NCI-H460 (cell line): ENCODE data around the gene RIIAD1. TPM values are rescaled to one million over a fixed set of nuclear protein-coding genes. Genes with fewer than 3 reads are reported as not detected.
A peak's percentile ranks its signal among the peaks of the same experiment; 100 is the strongest.
"Not testable (repeated sequence)": the region's sequence is repeated elsewhere in the genome, so short reads cannot be mapped to it uniquely, and the experiment has no call there.

ENCODE experiments used
- DNase-seq: peaks from one replicate; pipeline ENCODE4 v3.0.0-alpha.2; 2016; ENCODE audit warnings: low read depth; ENCODE audit errors: extremely low read depth
- polyA plus RNA-seq: library from polyadenylated mRNA; depleted of rRNA; stranded (reverse); fragments of >200 nt; gene quantifications from 2 replicates; pipeline ENCODE4 v1.2.3, GENCODE V29; 2014; cell fraction: nucleus; rRNA removed
- total RNA-seq: library from RNA; depleted of rRNA; stranded (reverse); fragments of >200 nt; shearing (Covaris generic); gene quantifications from 2 replicates; pipeline ENCODE4 v1.2.3, GENCODE V29; 2014; rRNA removed

The RIIAD1 gene, protein sequence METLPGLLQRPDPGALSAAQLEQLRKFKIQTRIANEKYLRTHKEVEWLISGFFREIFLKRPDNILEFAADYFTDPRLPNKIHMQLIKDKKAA
- not detected in 2 replicates for total RNA-seq
- polyA plus RNA-seq = not detected in 2 replicates

DNA sequence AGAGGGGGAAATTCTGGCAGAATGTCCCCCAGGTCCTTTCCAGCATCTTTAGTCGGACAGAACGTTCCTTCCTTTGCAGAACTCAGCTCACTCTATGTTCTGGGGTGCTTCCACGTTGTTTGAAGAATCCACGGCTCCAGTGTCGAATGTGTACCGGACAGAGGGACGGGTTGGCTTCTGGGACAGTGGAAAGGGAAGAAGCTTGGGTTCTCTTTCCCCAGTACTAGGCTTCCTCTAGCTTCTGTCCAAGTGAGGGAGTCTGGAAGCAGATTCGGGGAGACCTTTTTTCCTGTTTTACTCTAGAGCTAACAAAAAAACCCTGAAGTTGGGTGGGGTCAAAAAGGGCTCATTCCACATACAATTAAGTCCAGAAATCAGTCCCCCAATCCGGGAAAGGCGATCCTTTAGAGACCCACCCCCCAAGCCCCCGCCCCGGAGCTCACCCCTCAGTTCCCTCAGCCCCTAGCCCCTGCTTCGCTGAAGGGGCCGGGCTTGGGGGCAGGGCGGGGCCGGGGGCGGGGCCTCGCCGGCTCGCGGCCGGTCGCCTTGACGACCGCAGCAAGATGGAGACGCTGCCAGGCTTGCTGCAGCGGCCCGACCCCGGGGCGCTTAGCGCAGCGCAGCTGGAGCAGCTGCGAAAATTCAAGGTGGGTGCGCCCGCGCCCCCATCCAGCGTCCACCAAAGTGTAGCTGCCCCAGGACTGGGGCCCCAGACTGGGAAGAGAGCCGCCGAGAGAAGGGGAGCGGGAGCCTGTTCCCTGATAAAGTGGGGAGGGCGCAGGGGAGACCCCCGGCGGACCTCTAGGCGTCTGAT is at the start of gene RIIAD1:
RIIAD1 (plus strand) TSS at position 549 of the 814 bp plus-strand sequence; CDS start at position 564, 15 bp downstream.
- no peak for DNase-seq

DNA sequence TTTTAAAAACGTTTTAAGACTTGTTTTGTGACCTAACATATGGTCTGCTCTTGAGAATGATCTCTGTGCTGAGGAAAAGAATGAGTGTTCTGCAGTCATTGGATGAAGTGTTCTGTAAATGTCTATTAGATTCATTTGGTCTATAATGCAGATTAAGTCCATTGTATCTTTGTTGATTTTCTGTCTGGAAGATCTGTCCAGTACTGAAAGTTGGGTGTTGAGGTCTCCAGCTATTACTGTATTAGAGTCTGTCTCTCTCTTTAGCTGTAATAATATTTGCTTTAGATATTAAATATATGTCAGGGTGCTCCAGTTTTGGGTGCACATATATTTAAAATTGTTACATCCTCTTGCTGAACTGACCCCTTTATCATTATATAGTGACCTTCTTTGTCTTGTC is 47.9 kb upstream of the RIIAD1 start:
- no peak for DNase-seq

DNA sequence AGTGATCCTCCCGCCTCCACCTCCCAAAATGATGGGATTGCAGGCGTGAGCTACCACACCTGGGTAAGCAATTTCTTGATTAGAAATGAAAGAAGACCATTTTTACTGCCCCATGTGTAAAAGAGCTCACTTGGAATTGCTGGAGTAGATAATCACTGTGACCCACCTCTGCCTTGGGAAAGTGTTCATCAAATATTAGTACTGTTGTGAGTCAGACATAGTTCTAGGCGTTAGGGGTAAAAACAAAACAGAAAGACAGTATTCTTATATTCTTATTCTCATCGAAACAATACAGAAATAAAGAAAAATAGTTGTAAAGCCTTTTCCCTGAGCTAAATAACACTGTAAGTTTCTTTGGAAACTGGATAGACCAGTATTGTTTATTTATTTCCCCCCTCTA is 40.9 kb upstream of the RIIAD1 start:
- no peak for DNase-seq

DNA sequence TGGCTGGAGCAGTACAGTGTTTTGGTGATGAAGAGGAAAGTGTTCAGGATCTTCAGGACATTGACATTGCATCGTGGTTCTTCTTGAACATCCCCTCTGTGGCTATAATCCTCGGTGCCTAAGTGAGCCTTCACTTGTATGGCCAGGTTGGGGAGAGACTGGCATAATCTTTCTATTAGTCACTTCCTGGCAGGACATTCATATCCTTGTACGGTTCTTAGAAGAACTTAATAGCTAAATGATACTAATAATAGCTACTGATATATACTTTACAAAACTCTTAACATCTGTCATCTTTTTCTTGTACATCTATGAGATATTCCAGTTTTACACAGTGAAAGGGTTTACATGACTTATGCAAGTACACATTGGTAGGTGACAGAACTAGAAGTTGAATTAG is 40.5 kb upstream of the RIIAD1 start:
- DNase-seq = no peak

DNA sequence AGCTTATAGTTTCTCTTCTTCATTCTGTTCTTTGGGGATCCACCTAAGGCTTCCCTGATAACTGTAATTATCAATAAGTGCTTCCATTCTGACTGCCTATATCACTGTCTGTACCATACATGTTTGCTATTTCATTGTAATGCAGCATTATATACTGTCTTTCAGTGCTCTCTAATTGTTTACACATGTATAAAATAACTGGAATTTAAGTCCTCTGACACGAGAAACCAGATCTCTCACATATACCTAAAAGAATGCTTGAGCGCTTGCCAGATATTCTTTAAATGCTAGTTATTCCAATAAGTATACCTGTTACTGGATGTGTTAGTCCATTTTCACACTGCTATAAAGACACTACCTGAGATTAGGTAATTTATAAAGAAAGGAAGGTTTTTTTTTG is 39.4 kb upstream of the RIIAD1 start:
- DNase-seq = no peak

DNA sequence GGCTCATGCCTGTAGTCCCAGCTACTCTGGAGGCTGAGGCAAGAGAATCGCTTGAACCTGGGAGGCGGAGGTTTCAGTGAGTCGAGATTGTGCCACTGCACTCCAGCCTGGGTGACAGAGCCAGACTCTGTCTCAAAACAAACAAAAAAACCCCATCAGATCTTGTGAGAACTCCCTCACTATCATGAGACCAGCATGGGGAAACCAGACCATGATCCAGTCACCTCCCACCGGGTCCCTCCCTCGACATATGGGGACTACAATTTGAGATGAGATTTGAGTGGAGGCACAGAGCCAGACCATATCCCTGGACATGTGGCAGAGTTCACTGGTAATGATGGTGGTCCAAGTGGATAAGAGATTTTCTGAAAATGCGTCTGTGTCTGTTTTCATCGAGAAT is 38.4 kb upstream of the RIIAD1 start:
- not testable (repeated sequence) for DNase-seq

DNA sequence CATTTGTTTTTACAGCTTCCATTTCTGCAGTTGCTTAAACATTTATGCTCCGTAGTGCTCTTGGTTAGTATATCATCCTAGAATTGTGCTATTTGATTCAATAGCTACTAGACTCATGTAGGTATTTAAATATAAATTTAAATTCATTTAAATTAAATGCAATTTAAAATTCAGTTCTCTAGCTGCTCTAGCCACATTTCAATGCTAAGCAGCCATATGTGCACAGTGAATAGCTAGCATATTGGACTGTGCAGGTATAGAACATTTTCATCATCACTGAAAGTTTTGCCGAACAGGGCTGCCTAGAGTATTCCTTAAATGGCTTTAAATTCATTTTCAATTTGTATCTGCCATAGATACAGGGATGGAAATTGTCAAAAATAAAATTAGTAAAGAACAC is 37.2 kb upstream of the RIIAD1 start:
- DNase-seq = no peak

DNA sequence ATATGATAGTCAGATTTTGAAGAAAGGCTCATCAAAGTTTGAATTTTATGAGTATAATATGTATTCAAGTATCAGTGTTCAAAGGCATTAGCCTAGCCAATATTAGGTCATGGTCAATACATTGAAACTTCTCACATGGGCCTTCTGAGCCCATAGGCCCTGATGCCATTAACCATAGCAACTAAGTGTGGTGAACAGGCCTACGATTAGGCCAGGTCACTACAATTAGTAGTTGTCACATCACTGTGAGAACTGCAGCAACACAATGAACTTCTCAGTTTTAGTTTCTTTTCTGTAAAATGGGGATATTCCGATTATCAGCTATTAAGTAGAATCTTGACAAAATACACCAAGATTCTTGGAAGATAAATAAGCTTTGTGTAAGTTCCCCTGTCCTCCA is 34.8 kb upstream of the RIIAD1 start:
- no peak for DNase-seq

DNA sequence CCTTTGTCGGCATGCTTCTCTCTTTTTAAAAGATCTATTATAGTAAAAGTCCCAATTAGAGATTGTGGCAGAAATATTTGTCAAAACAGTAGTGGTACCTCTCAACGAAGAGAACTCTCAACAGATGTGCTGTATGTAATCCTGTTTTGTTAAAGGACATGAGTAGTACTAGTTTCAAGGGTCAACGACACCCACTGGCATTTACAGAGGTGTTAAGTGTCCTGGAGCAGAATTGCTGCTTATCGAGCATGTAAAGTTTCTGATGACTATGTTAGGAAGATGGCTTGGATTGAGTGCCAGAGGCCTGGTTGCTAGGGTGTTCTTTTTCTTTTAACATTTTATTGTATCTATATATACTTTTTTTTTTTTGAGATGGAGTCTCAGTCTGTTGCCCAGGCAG is 31.8 kb upstream of the RIIAD1 start:
- no peak for DNase-seq

DNA sequence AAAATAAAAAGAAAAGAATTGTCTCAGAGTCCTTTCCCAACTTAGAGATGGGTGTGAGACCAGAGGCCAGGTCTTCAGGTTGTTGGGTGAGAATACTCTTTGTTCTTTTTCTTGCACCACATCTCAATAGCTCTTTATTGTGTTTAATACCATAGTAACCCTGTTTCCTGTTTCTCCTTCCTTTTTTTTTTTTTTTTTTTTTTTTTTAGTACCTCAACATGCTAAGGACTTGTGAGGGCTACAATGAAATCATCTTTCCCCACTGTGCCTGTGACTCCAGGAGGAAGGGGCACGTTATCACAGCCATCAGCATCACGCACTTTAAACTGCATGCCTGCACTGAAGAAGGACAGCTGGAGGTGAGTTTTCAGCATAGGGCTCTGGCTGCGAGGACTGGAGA is 29.1 kb upstream of the RIIAD1 start:
- no peak for DNase-seq

DNA sequence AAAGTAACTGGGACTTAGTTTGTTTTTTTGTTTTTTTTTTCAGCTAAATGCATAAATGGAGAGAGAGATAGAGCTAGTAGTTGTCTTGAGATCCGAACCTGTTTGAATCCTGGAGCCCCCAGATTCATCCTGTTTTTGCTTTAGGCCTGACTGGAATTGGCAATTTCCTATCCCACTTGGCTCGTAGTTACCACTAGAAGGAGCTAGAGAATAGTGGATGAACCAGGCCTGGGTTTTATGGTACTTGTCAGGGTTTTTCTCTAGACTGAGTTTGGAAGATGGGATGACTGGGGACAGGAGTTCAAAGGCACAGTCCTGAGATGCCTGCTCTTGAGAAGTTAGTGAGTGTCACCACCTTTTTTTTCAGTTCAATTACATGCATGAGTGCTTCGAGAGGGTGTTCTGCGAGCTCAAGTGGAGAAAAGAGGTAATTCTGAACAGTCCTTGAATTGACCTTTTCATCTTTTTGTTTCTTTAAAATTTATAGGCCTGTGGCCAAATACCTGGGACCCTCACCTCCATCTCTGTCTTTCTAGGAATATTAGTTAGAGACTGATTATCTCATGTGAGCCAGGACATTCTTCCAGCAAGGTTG is 28.2 kb upstream of the RIIAD1 start:
- DNase-seq = peak; percentile 41

DNA sequence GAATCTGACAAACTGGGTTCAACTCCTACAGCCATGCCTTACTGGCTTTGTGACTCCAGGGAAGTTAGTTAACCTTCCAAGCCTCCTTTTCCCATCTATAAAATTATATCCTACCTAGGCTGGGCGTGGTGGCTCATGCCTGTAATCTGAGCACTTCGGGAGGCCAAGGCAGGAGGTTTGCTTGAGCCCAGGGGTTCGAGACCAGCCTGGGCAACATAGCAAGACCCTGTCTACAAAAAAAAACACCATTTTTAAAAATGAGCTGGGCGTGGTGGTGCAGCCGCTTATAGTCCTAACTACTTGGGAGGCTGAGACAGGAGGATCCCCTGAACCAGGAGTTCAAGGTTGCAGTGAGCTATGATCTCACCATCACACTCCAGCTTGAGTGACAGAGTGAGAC is 19.8 kb upstream of the RIIAD1 start:
- DNase-seq = no peak

DNA sequence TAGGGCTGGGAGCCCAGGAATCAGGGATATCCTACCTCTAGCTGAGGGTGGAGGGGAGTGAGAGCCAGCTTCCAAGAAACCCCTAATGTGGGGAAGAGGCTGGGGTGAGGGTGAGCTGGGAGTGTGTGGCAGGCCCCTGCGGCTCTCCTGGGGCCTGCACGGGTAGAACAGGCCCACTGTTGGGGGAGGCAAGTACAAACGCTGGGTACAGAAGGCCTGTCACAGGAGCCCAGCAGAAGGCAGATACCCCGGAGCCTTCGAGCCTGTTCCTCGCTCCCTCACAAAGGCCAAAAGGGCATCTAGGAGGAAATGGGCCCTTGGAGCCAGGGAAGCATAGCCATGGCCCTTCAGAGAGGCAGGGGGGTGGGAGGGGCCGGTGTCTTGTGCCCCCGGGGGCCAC is 18.4 kb upstream of the RIIAD1 start:
- no peak for DNase-seq

DNA sequence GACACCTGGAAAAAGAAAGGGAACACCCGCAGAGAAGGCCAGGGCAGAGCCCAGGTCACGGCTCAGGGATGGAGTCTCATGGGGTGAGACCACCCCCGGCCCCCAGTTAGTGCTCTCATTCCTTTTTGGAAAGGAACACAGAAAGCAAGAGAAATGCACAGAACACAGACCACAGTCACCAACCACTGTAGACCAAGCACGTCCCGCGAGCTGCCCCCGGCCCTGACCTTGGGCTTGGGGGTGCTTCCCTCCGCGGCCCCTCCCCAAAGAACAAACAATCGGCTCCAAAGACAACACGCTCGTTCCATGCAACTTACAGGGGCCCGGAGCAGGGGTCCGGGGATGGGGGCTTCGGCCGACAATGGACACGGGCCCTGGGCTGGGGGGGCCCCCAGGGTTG is 17.5 kb upstream of the RIIAD1 start:
- no peak for DNase-seq

DNA sequence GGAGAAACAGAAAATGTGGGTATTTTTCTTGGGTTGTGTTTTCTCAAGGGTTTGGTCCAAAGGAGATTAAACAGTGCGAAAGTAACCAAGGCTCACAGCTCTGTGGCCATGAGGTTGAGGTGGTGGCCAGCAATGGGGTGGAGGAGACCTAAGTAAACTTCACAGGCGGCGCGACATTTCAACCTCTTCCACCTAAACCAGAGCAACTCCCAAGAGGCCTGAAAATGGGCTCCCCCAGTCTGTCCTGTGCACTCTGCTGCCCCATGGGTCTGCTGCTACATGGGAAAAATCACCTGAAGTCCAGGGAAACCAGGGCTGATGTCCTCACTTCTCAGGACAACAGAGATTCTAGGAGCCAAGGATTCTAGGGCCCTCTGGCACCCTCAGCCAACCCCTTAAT is 17.1 kb upstream of the RIIAD1 start:
- no peak for DNase-seq

DNA sequence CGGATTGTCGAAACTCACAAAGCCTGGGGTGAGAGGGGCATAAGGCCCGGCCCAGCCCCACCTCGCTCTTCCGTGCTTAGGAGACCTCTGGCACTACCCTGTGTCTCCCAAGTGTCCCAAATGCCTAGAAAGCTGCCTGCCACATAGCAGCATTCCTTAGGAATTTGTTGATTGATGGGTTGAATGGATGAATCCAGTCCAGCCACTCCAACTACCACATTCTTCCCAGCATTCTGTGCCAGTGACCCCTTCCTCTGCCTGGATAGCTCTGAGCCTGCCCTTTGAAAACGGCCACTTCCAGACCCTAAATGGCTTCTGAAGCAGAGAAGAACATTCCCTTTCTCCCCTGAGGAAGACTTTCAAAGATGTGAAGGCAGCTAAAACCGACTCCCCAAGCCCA is 16.2 kb upstream of the RIIAD1 start:
- no peak for DNase-seq

DNA sequence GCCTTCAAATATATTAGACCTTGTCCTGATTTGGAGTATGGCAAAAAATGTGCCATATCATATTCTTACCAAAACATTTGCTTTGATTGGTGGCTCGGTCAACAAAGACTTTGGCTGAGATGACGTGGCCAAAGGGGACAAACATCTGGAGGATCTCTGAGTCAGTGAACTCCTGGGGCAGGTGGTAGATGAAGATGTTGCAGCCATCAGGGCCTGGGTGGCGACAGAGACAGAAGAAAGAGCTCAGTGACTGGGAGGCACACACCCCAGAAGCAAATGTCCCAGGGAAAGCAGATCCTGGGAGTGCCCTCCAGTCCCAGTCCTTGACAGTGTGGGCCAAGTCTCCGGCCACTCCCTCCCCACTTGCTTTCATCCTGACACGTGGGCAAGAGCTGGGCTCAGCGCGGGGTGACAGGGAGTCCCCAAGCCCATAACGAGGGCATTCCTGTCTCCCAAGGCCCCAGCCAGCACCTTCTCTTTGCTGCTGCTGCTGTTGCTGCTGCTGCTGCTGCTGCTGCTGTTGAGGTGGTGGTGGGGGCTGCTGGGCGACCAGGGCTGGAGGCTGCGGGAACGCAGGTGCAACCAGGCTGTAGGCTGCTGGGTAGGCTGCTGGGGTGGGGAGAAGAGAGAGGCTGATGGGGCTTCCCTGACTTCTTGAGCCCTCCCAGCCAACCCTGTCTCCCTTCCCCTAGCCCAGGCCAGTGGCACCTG is 15.4 kb upstream of the RIIAD1 start:
- no peak for DNase-seq

DNA sequence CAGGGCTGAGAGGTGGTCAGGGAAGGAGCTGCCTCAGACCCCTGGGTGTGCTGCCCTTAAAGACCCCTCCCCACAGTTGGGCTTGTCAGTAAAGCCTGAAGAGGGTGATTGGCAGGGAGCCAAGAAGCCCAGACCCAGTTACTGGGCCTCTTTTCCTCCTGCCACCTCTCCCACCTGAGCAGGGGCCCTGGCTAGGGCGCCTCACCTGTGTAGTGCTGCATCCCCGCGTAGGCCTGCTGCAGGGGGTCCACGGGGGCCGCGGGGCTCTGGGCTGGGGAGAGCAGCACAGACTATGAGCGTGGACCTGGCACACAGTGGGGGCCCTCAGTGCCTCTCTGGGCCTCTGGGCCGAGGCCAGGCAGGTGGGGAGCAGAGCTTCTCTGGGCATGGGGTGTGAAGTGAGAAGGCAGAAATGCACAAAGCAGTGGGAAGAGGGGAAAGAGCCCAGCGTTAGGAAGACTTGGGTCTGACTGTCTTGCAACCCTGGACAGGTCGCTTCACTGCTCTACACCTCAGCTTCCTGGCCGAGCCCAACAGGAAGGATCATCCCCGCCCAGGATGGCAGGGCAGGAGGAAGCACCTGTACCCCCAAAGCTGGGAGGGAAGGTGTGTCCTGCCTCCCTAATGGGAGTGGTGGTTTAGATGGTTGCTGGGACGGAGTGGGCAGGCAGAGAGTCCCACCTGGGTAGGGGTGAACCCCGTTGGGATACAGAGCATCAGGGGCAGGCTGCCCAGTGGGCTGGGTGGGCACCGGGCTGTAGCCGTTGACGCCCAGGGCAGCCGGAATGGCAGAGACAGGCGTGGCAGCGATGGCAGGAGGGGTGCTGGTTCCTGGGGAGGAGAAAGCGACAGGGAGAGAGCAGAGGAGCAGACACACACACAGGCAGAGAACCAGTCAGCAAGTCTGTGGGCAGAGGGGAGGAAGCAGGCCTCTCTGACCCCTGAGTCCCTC is 14.6 kb upstream of the RIIAD1 start:
- DNase-seq = no peak

DNA sequence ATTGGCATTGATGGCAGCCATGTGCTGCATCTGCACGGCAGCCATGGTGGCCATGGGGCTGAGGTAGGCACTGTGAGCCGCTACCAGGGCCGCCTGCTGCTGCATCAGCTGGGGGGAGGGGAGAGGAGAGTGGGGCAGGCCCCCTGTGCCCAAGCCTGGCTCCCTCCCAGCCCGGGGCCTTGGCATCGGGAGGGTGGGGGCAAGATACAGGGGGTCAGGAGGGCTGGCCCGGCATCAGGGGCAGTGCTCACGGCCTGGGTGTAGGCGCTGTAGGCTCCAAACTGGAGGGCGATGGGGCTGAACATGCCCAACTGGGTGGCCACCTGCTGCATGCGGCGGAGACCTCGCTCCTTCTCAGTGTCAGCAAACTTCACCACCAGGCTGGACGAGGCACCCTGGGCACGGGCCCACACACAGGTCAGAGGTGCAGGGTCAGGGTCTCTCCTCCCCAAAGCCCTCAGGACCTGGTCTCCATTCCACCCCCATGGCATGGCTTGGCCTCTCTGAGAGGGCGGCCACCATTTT is 13.7 kb upstream of the RIIAD1 start:
- no peak for DNase-seq

DNA sequence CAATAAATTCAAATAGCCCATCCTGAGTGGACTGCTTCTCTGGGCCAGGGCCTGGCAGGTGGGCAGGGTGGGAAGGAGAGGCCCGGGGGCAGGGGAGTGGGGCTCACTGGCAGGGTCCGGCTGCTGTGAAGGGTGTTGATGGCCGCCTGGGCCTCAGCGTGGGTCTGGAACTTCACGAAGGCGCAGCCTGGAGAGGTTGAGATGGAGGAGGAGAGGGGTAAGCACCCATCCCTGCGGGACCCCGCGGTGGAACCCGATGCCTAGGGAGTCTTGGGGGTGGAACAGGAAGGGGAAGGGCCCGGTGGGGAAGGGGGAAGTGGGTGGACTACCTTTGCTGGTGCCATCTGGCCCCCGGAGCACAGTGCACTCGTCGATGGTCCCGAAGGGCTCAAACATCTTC is 12.4 kb upstream of the RIIAD1 start:
- no peak for DNase-seq
